HAP-1 (cell line): ENCODE measurements around the gene MAMDC4.

Source experiments
- DNase-seq, 2 experiments: peaks; one replicate each; pipeline ENCODE4 v3.0.0-alpha.2; 2016 to 2020; ENCODE audit warnings: low spot score in 2 of 2
- H3K27me3 ChIP-seq: fragments of 250-450 bp; sonication (Bioruptor Pico); 2 replicates; pipeline ENCODE4 v1.5.1; 2020; ENCODE audit warnings: low read depth, mild to moderate bottlenecking, moderate library complexity
- H3K36me3 ChIP-seq: fragments of 250-450 bp; sonication (Bioruptor Pico); replicated peaks from 2 replicates; pipeline ENCODE4 v1.5.1; 2020; ENCODE audit warnings: mild to moderate bottlenecking
- H3K4me1 ChIP-seq: fragments of 250-450 bp; sonication (Bioruptor Pico); 2 replicates; pipeline ENCODE4 v1.5.1; 2020; ENCODE audit warnings: mild to moderate bottlenecking
- H3K4me3 ChIP-seq: fragments of 250-450 bp; sonication (Bioruptor Pico); 2 replicates; pipeline ENCODE4 v1.5.1; 2020; ENCODE audit warnings: mild to moderate bottlenecking, moderate library complexity
- H3K9me3 ChIP-seq: fragments of 250-450 bp; sonication (Bioruptor Pico); 2 replicates; pipeline ENCODE4 v1.5.1; 2020; ENCODE audit warnings: mild to moderate bottlenecking, moderate library complexity
- in situ Hi-C: fragments of 300-500 bp; cut with MboI; formaldehyde crosslinking; loops from 3 replicates; pipeline ENCODE4 v1.14.3; 2020; ENCODE audit warnings: low sequenced_read_pairs, inconsistent platforms, mixed read lengths

Gene MAMDC4

DNA sequence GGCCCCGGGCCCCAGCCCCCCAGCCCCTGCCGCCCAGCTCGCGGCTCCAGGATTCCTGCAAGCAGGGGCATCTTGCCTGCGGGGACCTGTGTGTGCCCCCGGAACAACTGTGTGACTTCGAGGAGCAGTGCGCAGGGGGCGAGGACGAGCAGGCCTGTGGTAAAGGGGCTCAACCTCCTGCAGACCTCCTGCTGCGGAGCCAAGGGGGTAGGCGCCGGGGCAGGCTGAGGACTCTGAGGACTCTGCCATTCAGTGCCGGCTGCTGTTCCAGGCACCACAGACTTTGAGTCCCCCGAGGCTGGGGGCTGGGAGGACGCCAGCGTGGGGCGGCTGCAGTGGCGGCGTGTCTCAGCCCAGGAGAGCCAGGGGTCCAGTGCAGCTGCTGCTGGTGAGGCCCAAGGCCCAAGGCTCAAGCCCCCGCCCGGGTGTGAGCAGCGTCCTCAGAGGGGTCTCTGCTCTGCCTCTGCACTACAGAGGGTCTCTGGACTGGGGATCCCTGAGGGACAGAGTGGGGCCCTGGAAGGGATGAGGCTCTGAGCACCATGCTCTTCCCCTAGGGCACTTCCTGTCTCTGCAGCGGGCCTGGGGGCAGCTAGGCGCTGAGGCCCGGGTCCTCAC lies 3.4 kb downstream of the MAMDC4 start:
- no peaks in the 10 kb centered on the region for H3K9me3 ChIP-seq
- no peak overlapping the region for H3K4me3 ChIP-seq
- DNase-seq = peak in 1 of 2 experiments; percentile 12
- in situ Hi-C loops = no loop called here
- no peaks in the 10 kb centered on the region for H3K4me1 ChIP-seq
- no peaks in the 10 kb centered on the region for H3K27me3 ChIP-seq
- H3K36me3 ChIP-seq = peaks cover 12% of the 10 kb centered on the region

DNA sequence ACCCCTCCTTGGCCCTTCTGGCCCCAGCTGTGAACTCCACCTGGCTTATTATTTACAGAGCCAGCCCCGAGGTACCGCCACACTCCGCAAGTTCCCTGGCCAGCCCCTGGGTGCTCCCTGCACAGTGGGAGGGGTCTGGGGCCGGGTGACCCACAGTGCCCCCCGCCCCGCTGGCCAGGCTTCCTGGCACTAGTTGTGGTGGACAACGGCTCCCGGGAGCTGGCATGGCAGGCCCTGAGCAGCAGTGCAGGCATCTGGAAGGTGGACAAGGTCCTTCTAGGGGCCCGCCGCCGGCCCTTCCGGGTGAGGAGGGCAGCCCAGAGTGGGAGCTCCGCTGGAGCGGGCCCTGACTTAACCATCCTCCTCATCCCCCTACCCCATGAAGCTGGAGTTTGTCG lies 3.9 kb downstream of the MAMDC4 start:
- Histone ChIP-seq H3K4me1 (no peaks in the 10 kb centered on the region), H3K27me3 (no peaks in the 10 kb centered on the region), H3K9me3 (no peaks in the 10 kb centered on the region), H3K4me3 (no peak overlapping the region), H3K36me3 (peaks cover 12% of the 10 kb centered on the region)
- in situ Hi-C loops = no loop called here
- peak in 1 of 2 experiments; percentile 8 for DNase-seq

GRCh38 chr9:136856541-136857141 lies 4.5 kb downstream of the MAMDC4 start:
- in situ Hi-C loops = no loop called here
- H3K36me3 ChIP-seq = peaks cover 15% of the 10 kb centered on the region

DNA sequence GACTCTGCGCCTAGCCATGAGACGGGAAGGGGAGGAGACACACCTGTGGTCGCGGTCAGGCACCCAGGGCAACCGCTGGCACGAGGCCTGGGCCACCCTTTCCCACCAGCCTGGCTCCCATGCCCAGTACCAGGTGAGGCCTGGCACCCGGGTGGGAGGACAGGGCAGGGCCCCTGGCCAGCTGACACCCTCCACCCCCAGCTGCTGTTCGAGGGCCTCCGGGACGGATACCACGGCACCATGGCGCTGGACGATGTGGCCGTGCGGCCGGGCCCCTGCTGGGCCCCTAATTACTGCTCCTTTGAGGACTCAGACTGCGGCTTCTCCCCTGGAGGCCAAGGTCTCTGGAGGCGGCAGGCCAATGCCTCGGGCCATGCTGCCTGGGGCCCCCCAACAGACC lies 5.0 kb downstream of the MAMDC4 start:
- H3K4me3 ChIP-seq = no peak overlapping the region
- H3K27me3 ChIP-seq = no peaks in the 10 kb centered on the region
- H3K9me3 ChIP-seq = no peaks in the 10 kb centered on the region
- no peaks in the 10 kb centered on the region for H3K4me1 ChIP-seq
- peaks cover 17% of the 10 kb centered on the region for H3K36me3 ChIP-seq
- in situ Hi-C loops = no loop called here
- DNase-seq = no peak

More at GRCh38 chr9:136856541-136857141, 4.5 kb downstream of the MAMDC4 start:
- no peaks in the 10 kb centered on the region for H3K4me1 ChIP-seq
- no peaks in the 10 kb centered on the region for H3K9me3 ChIP-seq
- H3K4me3 ChIP-seq = no peak overlapping the region
- no peaks in the 10 kb centered on the region for H3K27me3 ChIP-seq
- DNase-seq = peak in 1 of 2 experiments; percentile 12

DNA sequence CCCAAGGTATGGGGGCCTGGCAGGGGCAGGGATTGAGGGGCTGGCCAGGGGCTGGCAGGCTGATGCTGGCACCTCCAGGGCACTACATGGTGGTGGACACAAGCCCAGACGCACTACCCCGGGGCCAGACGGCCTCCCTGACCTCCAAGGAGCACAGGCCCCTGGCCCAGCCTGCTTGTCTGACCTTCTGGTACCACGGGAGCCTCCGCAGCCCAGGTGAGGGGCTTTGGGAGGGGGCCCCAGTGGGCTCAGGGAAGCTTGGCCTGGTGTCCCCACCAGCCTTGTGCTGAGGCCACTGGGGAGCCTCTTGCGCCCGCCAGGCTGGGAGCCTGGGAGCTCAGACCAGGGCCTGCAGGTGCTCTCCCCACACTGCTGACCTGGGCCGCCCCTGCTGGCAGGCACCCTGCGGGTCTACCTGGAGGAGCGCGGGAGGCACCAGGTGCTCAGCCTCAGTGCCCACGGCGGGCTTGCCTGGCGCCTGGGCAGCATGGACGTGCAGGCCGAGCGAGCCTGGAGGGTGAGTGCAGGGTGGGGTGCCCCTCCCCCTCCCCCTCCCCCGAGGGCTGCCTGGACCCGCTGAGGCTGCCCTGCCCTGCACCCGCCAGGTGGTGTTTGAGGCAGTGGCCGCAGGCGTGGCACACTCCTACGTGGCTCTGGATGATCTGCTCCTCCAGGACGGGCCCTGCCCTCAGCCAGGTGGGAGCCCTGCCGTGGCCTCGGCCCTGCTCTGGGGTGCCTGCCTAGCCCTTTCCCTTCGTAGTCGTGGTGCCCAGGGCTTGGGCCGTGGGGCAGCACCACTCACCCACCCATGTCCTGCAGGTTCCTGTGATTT lies 5.7 kb downstream of the MAMDC4 start:
- Histone ChIP-seq H3K9me3 (no peaks in the 10 kb centered on the region), H3K4me1 (no peaks in the 10 kb centered on the region), H3K27me3 (no peaks in the 10 kb centered on the region), H3K4me3 (no peak overlapping the region), H3K36me3 (peaks cover 23% of the 10 kb centered on the region)
- in situ Hi-C loops = no loop called here
- DNase-seq = peak in 1 of 2 experiments; percentile 10

- H3K9me3 ChIP-seq = no peaks in the 10 kb centered on the region
- peaks cover 30% of the 10 kb centered on the region for H3K36me3 ChIP-seq
- in situ Hi-C loops = no loop called here
- H3K27me3 ChIP-seq = no peaks in the 10 kb centered on the region
- no peaks in the 10 kb centered on the region for H3K4me1 ChIP-seq
- no peak overlapping the region for H3K4me3 ChIP-seq
- DNase-seq = no peak
Measured at GRCh38 chr9:136858452-136858843, 6.3 kb downstream of the MAMDC4 start.

DNA sequence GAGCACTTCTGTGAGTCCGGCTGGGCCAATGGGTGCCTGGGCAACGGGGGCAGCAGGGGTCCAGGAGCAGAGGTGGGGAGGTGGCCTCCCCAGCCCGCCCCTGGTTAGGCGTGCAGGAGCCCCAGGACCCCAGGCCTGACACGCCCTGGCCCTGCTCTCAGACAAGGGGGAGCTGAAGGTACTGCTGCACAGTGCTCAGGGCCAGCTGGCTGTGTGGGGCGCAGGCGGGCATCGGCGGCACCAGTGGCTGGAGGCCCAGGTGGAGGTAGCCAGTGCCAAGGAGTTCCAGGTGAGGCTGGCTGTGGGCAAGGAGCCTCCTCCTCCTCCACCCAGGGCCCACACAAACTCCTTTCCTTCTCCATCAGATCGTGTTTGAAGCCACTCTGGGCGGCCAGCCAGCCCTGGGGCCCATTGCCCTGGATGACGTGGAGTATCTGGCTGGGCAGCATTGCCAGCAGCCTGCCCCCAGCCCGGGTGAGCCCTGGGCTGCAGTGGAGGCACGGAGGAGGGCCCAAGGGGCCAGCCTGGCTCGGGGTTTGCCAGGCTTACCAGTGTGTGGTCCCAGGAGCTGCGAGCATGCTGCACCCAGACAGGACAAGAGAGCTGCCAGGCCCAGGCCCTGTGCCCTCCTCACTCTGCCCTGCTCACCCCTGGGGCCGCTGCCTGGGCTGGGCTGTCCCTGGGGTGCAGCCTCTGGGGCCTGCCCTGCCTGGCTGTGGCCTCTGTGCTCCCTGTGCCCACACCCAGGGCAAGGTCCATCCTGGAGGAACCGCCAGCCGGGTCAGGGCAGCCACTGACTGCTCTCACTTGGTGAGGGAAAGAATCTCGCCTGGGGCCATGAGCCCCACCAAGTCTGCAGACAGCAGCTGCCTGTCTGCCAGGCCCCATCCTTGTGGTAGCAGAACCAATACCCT lies 7.0 kb downstream of the MAMDC4 start:
- DNase-seq = no peak
- no peaks in the 10 kb centered on the region for H3K27me3 ChIP-seq
- H3K36me3 ChIP-seq = peaks cover 36% of the 10 kb centered on the region
- H3K9me3 ChIP-seq = no peaks in the 10 kb centered on the region
- in situ Hi-C loops = no loop called here
- H3K4me3 ChIP-seq = no peak overlapping the region
- H3K4me1 ChIP-seq = no peaks in the 10 kb centered on the region

- DNase-seq = no peak
- Histone ChIP-seq H3K4me3 (no peak overlapping the region), H3K36me3 (peaks cover 45% of the 10 kb centered on the region), H3K9me3 (no peaks in the 10 kb centered on the region), H3K27me3 (no peaks in the 10 kb centered on the region), H3K4me1 (peaks cover 6% of the 10 kb centered on the region)
- in situ Hi-C loops = no loop called here
Measured at GRCh38 chr9:136860529-136860928, 8.4 kb downstream of the MAMDC4 start.

DNA sequence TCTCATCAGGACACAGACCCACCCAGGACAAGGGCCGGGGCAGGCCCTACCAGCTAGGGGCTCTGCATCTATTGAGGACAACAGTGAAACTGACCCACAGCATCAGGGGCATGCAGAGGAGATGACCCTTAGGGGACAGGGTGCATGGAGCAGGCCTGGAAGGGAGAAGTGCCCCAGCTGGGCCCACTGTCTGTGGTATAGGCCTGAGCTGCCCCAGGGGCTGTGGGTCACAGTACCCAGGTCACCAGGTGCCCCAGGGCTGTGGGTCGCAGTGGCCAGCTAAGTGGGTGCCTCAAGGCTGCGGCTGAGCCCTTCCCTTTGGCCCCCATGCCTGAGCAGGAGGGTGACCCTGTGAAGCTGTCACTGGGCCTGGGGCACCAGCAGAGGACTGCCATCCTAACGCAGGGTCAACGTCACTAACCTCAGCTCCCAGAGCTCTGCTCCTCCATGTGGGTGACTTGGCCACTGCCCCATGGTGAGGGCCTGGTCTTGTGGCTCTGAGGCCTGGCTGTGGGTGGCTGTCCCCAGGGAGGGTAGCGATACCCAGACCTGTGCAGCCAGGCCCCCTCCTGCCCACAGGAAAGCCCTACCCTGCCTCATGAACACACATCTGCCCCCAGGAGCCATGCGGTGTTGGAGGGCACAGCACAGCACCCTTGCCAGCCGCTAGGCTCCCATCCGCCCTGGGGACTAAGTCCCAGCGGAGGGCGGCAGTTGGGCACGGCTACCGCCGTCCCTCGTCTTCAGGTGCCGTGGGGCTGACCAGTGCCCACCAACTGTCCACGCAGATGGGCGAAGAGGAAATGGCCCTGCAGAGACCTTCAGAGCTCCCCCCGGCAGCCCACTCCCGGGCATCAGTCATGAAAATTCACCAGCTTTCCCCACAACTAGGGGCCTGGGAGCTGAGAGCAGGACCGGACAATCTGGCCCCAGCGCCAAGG lies 9.1 kb downstream of the MAMDC4 start:
- Histone ChIP-seq H3K4me1 (peaks cover 6% of the 10 kb centered on the region), H3K9me3 (no peaks in the 10 kb centered on the region), H3K4me3 (no peak overlapping the region), H3K27me3 (no peaks in the 10 kb centered on the region), H3K36me3 (peaks cover 45% of the 10 kb centered on the region)
- no peak for DNase-seq
- in situ Hi-C loops = no loop called here

DNA sequence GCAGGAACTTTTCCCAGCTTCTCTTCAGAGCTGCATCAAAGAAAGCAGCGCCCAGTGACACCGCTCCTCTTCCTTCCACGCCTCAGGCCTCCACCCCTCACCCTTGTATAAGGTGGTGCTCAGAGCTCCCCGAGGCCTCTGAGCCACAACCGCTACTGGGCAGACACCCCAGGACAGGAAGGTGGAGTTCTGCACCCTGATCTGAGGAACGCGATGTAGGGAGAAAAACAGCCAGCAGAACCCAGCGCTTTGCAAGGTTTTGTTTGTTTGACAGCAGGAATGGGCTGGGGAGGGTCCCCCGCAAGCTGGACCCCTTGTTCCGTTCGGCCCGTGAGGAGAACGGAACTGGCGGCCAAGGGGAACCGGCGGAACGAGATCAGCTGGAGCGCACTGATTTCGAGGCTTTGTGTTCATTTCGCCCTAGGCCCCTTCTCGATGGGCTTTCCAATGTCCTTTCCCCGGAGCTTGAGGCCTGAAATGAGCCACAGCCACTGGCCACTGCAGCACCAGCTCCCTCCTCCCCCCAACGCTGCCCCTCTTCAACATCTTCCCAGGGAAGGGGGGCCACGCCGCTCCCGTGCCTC lies 9.8 kb downstream of the MAMDC4 start:
- no peak for DNase-seq
- Histone ChIP-seq H3K4me3 (no peak overlapping the region), H3K36me3 (peaks cover 45% of the 10 kb centered on the region), H3K4me1 (peaks cover 6% of the 10 kb centered on the region), H3K27me3 (no peaks in the 10 kb centered on the region), H3K9me3 (peaks cover 3% of the 10 kb centered on the region)
- in situ Hi-C loops = no loop called here

DNA sequence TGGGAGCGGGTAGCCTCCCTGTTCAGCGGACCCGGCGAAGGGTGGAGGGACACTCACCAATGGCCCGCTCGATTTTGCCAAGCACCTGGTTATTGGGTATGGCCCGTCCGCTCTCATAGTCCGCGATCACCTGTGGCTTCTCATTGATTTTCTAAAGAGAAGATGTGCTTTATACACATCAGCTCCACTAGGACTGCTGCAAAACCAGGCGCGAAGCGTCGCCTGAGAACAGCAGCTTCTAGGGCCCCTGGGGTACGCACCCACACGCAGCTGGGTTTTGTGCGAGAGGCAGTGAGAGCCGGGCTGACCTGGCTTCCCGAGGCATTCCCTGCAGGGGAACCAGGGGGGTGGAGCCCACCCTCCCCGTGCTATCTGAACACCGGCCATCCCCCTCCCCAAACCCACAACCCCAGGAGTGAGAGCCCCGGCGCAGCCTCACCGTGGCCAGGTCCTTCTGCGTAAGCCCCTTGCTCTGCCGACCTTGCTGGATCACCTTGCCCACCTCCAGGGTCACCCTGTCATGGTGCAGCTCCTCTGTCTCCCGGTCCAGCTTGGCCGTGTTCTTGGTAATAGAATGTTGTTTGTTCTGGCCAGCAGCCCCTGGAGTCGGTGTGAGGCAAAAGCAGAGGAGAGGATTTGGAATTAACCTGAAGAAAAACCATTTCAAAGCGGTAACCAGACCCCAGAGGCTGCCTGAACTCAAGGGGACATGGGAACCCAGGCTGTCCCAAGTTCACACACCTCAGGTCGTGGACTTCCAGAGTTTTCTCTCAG lies 10.9 kb downstream of the MAMDC4 start:
- in situ Hi-C loops = no loop called here
- H3K4me3 ChIP-seq = no peak overlapping the region
- H3K4me1 ChIP-seq = peaks cover 6% of the 10 kb centered on the region
- no peak for DNase-seq
- peaks cover 5% of the 10 kb centered on the region for H3K9me3 ChIP-seq
- H3K36me3 ChIP-seq = peaks cover 45% of the 10 kb centered on the region
- H3K27me3 ChIP-seq = no peaks in the 10 kb centered on the region
